Measurements from ENCODE around the gene MTA3. TPM values are rescaled to one million over a fixed set of nuclear protein-coding genes. Genes with fewer than 3 reads are reported as not detected.
A peak's percentile ranks its signal among the peaks of the same experiment; 100 is the strongest.

Gene MTA3
- polyA plus RNA-seq (2013, experiment 1 of 4), result 99.7 TPM
- polyA plus RNA-seq (2013, experiment 2 of 4), result 112 TPM
- 76.0 TPM for polyA plus RNA-seq (2013, experiment 3 of 4)
- polyA plus RNA-seq (2013, experiment 4 of 4), result 91.8 TPM

DNA sequence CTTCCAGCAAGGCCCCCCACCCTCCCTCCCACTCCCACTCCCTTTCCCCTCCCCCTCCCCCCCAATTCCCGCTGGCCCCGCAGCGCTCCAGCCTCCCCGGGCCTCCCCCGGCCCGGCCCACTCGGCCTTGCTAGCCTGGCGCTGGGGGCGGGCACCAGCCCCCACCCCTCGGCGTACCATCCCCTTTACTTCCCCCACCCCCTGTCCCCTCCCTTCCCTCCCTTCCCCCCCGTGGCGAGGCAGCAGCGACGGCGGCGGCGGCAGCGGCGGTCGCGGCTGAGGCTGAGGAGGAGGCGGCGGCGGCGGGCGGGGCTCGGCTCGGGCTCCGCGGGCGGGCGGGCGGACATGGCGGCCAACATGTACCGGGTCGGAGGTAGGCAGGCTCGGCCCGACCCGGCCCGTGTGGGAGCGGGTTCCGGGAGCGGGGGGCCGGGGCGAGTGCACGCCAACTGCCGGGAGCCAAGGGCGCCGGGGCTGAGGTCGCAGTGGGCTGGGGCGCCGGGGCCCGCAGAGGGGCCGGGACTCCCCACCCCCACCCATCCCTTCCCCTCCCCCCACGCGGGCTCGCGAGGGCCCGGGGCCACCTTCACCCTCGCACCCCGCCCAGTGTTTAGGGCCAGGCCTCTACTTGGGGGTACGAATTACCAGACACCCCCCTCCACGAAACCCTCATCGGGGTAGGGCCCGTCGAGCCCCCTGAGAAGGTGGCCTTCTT lies at the start of gene MTA3:
MTA3 (plus strand) TSS at position 232 of the 715 bp plus-strand sequence; CDS start at position 346, 114 bp downstream.
- Histone ChIP-seq H3K4me3 (ENCODE audit: insufficient read depth, low read depth, low read length) (peak within 1 kb of the TSS; percentile 76), H3K36me3 (ENCODE audit: control insufficient read depth, insufficient read depth, low read length) (no peaks in the 10 kb centered on the region), H3K9me3 (ENCODE audit: control insufficient read depth, low read length) (no peaks in the 10 kb centered on the region), H3K4me1 (ENCODE audit: control insufficient read depth, insufficient read depth, low read length) (peaks cover 14% of the 10 kb centered on the region), H3K27me3 (ENCODE audit: control insufficient read depth, insufficient read depth, low read length, poor library complexity, severe bottlenecking) (no peaks in the 10 kb centered on the region), H3K27ac (ENCODE audit: insufficient read depth, low read depth, low read length, poor library complexity, severe bottlenecking) (peak within 1 kb of the TSS; percentile 74)
- WGBS, 2 experiments, result 0% methylated on average over 56 to 58 of the region's 67 CpGs

DNA sequence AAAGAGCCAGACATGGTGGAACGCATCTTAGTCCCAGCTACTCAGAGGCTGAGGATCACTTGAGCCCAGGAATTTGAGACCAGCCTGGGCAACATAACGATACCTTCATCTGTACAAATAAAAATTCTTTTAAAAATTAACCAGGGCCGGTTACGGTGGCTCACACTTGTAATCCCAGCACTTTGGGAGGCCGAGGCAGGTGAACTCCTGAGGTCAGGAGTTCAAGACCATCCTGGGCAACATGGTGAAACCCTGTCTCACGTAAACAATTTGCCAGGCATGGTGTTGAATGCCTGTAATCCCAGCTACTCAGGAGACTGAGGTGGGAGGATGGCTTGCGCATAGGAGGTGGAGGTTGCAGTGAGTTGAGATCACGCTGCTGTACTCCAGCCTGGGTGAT lies 48.8 kb upstream of the MTA3 start:
- peaks cover 6% of the 10 kb centered on the region for H3K4me1 ChIP-seq (ENCODE audit: control insufficient read depth, insufficient read depth, low read length)
- no peak overlapping the region for H3K4me3 ChIP-seq (ENCODE audit: insufficient read depth, low read depth, low read length)
- H3K9me3 ChIP-seq (ENCODE audit: control insufficient read depth, low read length), result no peaks in the 10 kb centered on the region
- no peaks in the 10 kb centered on the region for H3K36me3 ChIP-seq (ENCODE audit: control insufficient read depth, insufficient read depth, low read length)
- 88 to 94% methylated on average over 8 of the region's 8 CpGs for WGBS, 2 experiments
- H3K27me3 ChIP-seq (ENCODE audit: control insufficient read depth, insufficient read depth, low read length, poor library complexity, severe bottlenecking), result no peaks in the 10 kb centered on the region
- H3K27ac ChIP-seq (ENCODE audit: insufficient read depth, low read depth, low read length, poor library complexity, severe bottlenecking), result no peak overlapping the region

DNA sequence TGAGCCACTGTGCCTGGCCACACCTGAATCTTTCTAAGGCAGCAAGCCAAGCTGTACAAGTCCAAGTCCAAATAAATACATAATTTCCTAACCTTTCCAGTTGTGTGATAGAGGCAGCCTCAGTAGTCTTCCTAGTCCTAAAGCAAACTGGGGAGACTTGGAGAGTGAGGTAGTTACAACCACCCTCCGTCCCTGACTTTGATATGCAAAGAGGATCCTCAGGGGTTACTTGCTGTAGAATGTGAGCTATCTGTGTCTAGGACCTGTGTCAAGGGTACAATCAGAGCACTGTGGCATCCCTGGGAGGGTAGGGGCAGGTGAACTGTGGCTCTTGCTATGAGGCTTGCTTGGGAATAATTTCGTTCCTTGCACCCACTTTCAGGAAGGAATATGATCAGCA lies 46.4 kb upstream of the MTA3 start:
- Histone ChIP-seq H3K36me3 (ENCODE audit: control insufficient read depth, insufficient read depth, low read length) (no peaks in the 10 kb centered on the region), H3K9me3 (ENCODE audit: control insufficient read depth, low read length) (no peaks in the 10 kb centered on the region), H3K4me1 (ENCODE audit: control insufficient read depth, insufficient read depth, low read length) (peaks cover 6% of the 10 kb centered on the region), H3K4me3 (ENCODE audit: insufficient read depth, low read depth, low read length) (no peak overlapping the region), H3K27ac (ENCODE audit: insufficient read depth, low read depth, low read length, poor library complexity, severe bottlenecking) (no peak overlapping the region), H3K27me3 (ENCODE audit: control insufficient read depth, insufficient read depth, low read length, poor library complexity, severe bottlenecking) (no peaks in the 10 kb centered on the region)
- WGBS, 2 experiments, result 67 to 71% methylated on average over 2 of the region's 2 CpGs

DNA sequence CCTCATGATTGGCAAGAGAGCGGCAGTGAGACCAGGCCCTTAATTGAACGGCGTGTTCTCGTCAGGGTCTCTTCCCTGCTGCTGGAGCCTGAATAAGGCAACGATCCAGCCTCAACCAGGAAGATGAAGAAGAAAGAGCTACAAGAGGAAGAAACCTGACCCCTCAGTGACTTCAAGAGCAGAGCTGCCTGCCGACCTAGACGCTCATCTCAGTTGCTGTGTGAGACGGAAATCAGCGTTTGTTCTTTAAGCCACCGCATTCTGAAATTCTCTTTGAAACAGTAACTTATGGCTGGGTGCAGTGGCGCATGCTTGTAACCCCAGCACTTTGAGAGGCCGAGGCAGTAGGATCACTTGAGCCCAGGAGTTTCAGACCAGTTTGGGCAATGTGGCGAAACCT lies 45.1 kb upstream of the MTA3 start:
- Histone ChIP-seq H3K9me3 (ENCODE audit: control insufficient read depth, low read length) (no peaks in the 10 kb centered on the region), H3K36me3 (ENCODE audit: control insufficient read depth, insufficient read depth, low read length) (no peaks in the 10 kb centered on the region), H3K27ac (ENCODE audit: insufficient read depth, low read depth, low read length, poor library complexity, severe bottlenecking) (no peak overlapping the region), H3K4me1 (ENCODE audit: control insufficient read depth, insufficient read depth, low read length) (peaks cover 6% of the 10 kb centered on the region), H3K27me3 (ENCODE audit: control insufficient read depth, insufficient read depth, low read length, poor library complexity, severe bottlenecking) (no peaks in the 10 kb centered on the region), H3K4me3 (ENCODE audit: insufficient read depth, low read depth, low read length) (no peak overlapping the region)
- 62 to 68% methylated on average over 13 of the region's 13 CpGs for WGBS, 2 experiments

DNA sequence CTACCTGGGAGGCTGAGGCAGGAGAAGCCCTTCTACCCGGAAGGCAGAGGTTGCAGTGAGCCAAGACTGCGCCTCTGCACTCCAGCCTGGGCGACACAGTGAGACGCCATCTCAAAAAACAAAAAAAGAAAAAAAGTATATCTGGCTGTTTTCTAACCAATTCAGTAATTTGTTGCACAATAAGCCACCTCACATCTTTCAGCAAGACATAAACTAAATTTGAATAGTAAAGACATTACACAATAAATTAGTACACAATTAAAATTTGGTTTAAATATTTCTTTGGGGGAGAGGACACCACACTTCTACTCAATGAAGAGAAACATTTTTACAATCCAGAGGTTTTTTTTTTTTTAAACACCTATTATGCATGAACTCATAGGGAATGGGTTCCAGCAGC lies 36.0 kb upstream of the MTA3 start:
- H3K9me3 ChIP-seq (ENCODE audit: control insufficient read depth, low read length), result no peaks in the 10 kb centered on the region
- H3K36me3 ChIP-seq (ENCODE audit: control insufficient read depth, insufficient read depth, low read length), result no peaks in the 10 kb centered on the region
- no peaks in the 10 kb centered on the region for H3K4me1 ChIP-seq (ENCODE audit: control insufficient read depth, insufficient read depth, low read length)
- 95 to 96% methylated on average over 4 of the region's 4 CpGs for WGBS, 2 experiments
- no peak overlapping the region for H3K4me3 ChIP-seq (ENCODE audit: insufficient read depth, low read depth, low read length)
- no peak overlapping the region for H3K27ac ChIP-seq (ENCODE audit: insufficient read depth, low read depth, low read length, poor library complexity, severe bottlenecking)
- no peaks in the 10 kb centered on the region for H3K27me3 ChIP-seq (ENCODE audit: control insufficient read depth, insufficient read depth, low read length, poor library complexity, severe bottlenecking)

DNA sequence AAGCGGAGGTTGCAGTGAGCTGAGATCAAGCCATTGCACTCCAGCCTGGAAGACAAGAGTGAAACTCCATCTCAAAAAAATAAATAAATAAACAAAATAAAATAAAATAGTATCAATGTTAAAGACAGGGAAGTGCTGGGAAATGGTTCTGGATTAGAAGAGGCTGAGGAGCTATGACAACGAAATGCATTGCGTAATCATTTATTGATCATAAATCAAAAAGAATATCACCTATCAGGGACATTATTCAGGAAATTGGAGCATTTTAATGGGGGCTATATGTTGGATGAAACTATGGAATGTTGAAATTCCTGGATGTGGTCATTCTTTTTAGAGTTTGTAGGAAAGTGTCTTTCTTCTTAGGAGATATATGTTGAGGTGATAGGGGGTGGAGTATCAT lies 30.9 kb upstream of the MTA3 start:
- WGBS, 2 experiments, result 94 to 100% methylated on average over 1 to 3 of the region's 3 CpGs
- Histone ChIP-seq H3K27ac (ENCODE audit: insufficient read depth, low read depth, low read length, poor library complexity, severe bottlenecking) (no peak overlapping the region), H3K27me3 (ENCODE audit: control insufficient read depth, insufficient read depth, low read length, poor library complexity, severe bottlenecking) (no peaks in the 10 kb centered on the region), H3K4me1 (ENCODE audit: control insufficient read depth, insufficient read depth, low read length) (no peaks in the 10 kb centered on the region), H3K4me3 (ENCODE audit: insufficient read depth, low read depth, low read length) (no peak overlapping the region), H3K9me3 (ENCODE audit: control insufficient read depth, low read length) (no peaks in the 10 kb centered on the region), H3K36me3 (ENCODE audit: control insufficient read depth, insufficient read depth, low read length) (no peaks in the 10 kb centered on the region)

DNA sequence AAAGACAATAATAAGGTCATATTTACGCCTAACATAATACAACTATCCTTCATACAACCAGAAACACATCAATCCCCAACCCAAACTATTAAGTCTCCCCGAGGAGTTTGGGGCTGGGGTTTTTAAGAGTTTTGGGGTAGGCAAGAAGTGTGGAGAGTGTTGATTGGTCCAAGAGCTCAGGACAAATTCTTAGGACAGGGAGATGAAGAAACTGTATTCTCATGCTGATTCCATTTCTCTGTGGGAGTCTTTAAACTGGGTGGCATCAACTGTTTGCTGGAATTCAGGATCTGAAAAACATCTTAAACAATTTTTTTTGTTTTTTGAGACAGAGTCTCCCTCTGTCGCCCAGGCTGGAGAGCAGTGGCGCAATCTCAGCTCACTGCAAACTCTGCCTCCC lies 25.6 kb upstream of the MTA3 start:
- 71 to 77% methylated on average over 4 of the region's 4 CpGs for WGBS, 2 experiments
- H3K36me3 ChIP-seq (ENCODE audit: control insufficient read depth, insufficient read depth, low read length), result no peaks in the 10 kb centered on the region
- H3K4me3 ChIP-seq (ENCODE audit: insufficient read depth, low read depth, low read length), result no peak overlapping the region
- no peak overlapping the region for H3K27ac ChIP-seq (ENCODE audit: insufficient read depth, low read depth, low read length, poor library complexity, severe bottlenecking)
- H3K4me1 ChIP-seq (ENCODE audit: control insufficient read depth, insufficient read depth, low read length), result no peaks in the 10 kb centered on the region
- no peaks in the 10 kb centered on the region for H3K9me3 ChIP-seq (ENCODE audit: control insufficient read depth, low read length)
- H3K27me3 ChIP-seq (ENCODE audit: control insufficient read depth, insufficient read depth, low read length, poor library complexity, severe bottlenecking), result no peaks in the 10 kb centered on the region

DNA sequence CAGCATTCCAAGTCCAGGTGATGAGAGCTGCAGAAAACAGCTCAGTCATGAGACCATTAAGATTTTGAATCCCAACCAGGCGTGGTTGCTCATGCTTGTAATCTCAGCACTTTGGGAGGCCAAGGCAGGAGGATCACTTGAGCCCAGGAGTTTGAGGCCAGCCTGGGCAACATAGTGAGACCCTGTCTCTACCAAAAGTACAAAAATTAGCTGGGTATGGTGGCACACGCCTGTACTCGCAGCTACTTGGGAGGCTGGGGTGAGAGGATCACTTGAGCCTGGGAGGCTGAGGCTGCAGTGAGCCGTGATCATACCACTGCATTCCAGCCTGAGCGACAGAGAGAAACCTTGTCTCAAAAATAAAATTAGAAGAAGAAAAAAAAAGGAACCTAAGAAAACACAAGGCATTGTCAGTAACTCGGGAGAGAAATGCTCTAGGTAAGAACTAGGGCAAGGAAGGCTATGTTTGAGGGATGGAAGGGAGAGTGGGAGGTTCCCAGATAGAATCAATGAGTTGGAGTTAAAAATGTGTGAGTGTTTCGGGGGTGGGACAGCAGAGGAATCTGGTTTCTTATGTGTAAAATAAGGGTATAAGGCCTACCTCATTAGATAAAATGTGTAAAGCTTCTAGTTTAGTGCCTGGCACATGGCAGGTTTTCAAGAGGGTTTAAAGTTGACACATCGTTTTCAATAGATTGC lies 23.3 kb upstream of the MTA3 start:
- H3K36me3 ChIP-seq (ENCODE audit: control insufficient read depth, insufficient read depth, low read length), result no peaks in the 10 kb centered on the region
- no peaks in the 10 kb centered on the region for H3K27me3 ChIP-seq (ENCODE audit: control insufficient read depth, insufficient read depth, low read length, poor library complexity, severe bottlenecking)
- H3K9me3 ChIP-seq (ENCODE audit: control insufficient read depth, low read length), result no peaks in the 10 kb centered on the region
- no peak overlapping the region for H3K4me3 ChIP-seq (ENCODE audit: insufficient read depth, low read depth, low read length)
- H3K4me1 ChIP-seq (ENCODE audit: control insufficient read depth, insufficient read depth, low read length), result no peaks in the 10 kb centered on the region
- peak overlapping the region; percentile 36 for H3K27ac ChIP-seq (ENCODE audit: insufficient read depth, low read depth, low read length, poor library complexity, severe bottlenecking)
- 78 to 81% methylated on average over 8 of the region's 8 CpGs for WGBS, 2 experiments

DNA sequence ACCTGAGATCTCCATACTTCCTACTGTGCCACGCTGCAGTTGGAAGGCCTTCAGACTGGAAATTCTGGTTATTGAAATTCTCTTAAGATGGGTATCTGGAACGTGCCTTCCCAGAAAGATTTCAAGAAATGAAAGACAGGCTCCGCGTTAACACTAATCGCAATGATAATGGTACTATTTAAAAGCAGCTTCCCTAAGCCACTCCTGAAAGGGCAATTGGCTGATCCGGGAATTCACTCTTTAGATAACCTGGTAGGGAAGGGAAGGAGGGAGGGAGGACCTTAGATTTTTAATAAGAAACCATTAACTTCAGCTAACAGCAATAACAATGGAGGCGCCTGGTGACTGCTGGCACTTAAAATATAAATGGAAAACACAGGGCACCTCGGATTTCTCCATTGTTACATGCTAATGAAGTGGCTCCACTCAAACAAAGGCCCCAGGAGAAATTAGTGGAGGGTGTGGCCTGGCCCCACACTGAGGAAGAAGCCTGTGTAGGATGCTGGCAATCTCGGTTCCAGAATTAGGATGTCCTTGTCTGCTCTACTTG lies 22.5 kb upstream of the MTA3 start:
- no peaks in the 10 kb centered on the region for H3K36me3 ChIP-seq (ENCODE audit: control insufficient read depth, insufficient read depth, low read length)
- no peaks in the 10 kb centered on the region for H3K27me3 ChIP-seq (ENCODE audit: control insufficient read depth, insufficient read depth, low read length, poor library complexity, severe bottlenecking)
- H3K9me3 ChIP-seq (ENCODE audit: control insufficient read depth, low read length), result no peaks in the 10 kb centered on the region
- H3K4me1 ChIP-seq (ENCODE audit: control insufficient read depth, insufficient read depth, low read length), result no peaks in the 10 kb centered on the region
- 3 to 5% methylated on average over 9 of the region's 9 CpGs for WGBS, 2 experiments
- peak overlapping the region; percentile 20 for H3K27ac ChIP-seq (ENCODE audit: insufficient read depth, low read depth, low read length, poor library complexity, severe bottlenecking)
- no peak overlapping the region for H3K4me3 ChIP-seq (ENCODE audit: insufficient read depth, low read depth, low read length)

DNA sequence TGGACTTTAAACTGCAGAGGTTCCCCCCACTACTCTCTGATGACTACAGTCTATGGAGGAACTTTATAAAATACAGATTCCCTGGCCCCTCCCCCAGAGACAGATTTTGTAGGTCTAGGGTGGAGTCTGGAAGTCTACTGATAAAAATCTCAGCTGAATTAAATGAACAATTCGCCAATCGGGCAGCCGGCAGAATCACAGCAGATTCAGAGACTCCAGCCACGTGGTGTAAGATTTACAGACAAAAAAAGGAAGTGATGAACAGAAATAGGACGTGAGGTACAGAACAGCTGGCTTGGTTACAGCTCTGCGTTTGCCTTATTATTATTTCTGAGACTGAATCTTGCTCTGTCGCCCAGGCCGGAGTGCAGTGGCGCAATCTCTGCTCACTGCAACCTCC lies 21.4 kb upstream of the MTA3 start:
- no peak overlapping the region for H3K27ac ChIP-seq (ENCODE audit: insufficient read depth, low read depth, low read length, poor library complexity, severe bottlenecking)
- no peak overlapping the region for H3K4me3 ChIP-seq (ENCODE audit: insufficient read depth, low read depth, low read length)
- H3K4me1 ChIP-seq (ENCODE audit: control insufficient read depth, insufficient read depth, low read length), result peaks cover under 1% of the 10 kb centered on the region
- no peaks in the 10 kb centered on the region for H3K9me3 ChIP-seq (ENCODE audit: control insufficient read depth, low read length)
- 86 to 89% methylated on average over 9 of the region's 9 CpGs for WGBS, 2 experiments
- H3K36me3 ChIP-seq (ENCODE audit: control insufficient read depth, insufficient read depth, low read length), result no peaks in the 10 kb centered on the region
- H3K27me3 ChIP-seq (ENCODE audit: control insufficient read depth, insufficient read depth, low read length, poor library complexity, severe bottlenecking), result no peaks in the 10 kb centered on the region
